Smooth muscle cell (in vitro differentiated cells): ENCODE measurements around the gene FANCM. TPM values are rescaled to one million over a fixed set of nuclear protein-coding genes. Genes with fewer than 3 reads are reported as not detected.

Experiments
- DNase-seq: peaks from one replicate; lab custom pipeline; 2025; ENCODE audit not compliant: unreplicated experiment; lab: John Stamatoyannopoulos, UW
- H2AFZ ChIP-seq: fragments of 200-600 bp; sonication (generic); 2 replicates; pipeline ENCODE4 v1.6.0; 2016; ENCODE audit warnings: antibody characterized with exemption, low read depth, mild to moderate bottlenecking
- H3F3A ChIP-seq: fragments of 200-600 bp; sonication (generic); 2 replicates; pipeline ENCODE4 v1.6.0; 2017; ENCODE audit warnings: antibody characterized with exemption, low read depth
- H3K27ac ChIP-seq: fragments of 200-600 bp; sonication (generic); 2 replicates; pipeline ENCODE4 v1.5.1; 2016; ENCODE audit warnings: low read depth, mild to moderate bottlenecking
- H3K27me3 ChIP-seq: fragments of 200-600 bp; sonication (generic); 2 replicates; pipeline ENCODE4 v1.6.1; 2016; ENCODE audit warnings: low read depth, mild to moderate bottlenecking
- H3K36me3 ChIP-seq: fragments of 200-600 bp; sonication (generic); 2 replicates; pipeline ENCODE4 v1.5.1; 2016; ENCODE audit warnings: low read depth
- H3K4me1 ChIP-seq: fragments of 200-600 bp; sonication (generic); 2 replicates; pipeline ENCODE4 v1.5.1; 2016; ENCODE audit warnings: low read depth
- H3K4me2 ChIP-seq: fragments of 200-600 bp; sonication (generic); 2 replicates; pipeline ENCODE4 v1.6.0; 2016; ENCODE audit warnings: mild to moderate bottlenecking
- H3K4me3 ChIP-seq: fragments of 200-600 bp; sonication (generic); 2 replicates; pipeline ENCODE4 v1.5.1; 2016; ENCODE audit warnings: mild to moderate bottlenecking
- H3K79me2 ChIP-seq: fragments of 200-600 bp; sonication (generic); 2 replicates; pipeline ENCODE4 v1.6.0; 2016; ENCODE audit warnings: low read depth, mild to moderate bottlenecking
- H3K9ac ChIP-seq: fragments of 200-600 bp; sonication (generic); 2 replicates; pipeline ENCODE4 v1.6.0; 2016; ENCODE audit warnings: low read depth
- H3K9me3 ChIP-seq: fragments of 200-600 bp; sonication (generic); replicated peaks from 2 replicates; pipeline ENCODE4 v1.5.1; 2016; ENCODE audit warnings: low read depth
- H4K20me1 ChIP-seq: fragments of 200-600 bp; sonication (generic); 2 replicates; pipeline ENCODE4 v1.6.0; 2016; ENCODE audit warnings: low read depth
- WGBS: methylation state at CpG from one replicate; pipeline ENCODE4 v1.1.7; 2016; ENCODE audit warnings: low lambda C conversion rate; 5-methylcytosine and 5-hydroxymethylcytosine counted together
- polyA plus RNA-seq: library from polyadenylated mRNA; unstranded; fragments of >200 nt; fragmentation: Nextera tagmentation; extraction: Ambion mirVana; gene quantifications from 2 replicates; pipeline ENCODE4 v1.2.1, GENCODE V29; 2016
- total RNA-seq: library from RNA; depleted of rRNA; stranded (reverse); fragments of >200 nt; gene quantifications from 2 replicates; pipeline ENCODE4 v1.2.3, GENCODE V29; 2014
- TF ChIP-seq, protein P1 (sequence below): fragments of 200-600 bp; sonication (generic); IDR thresholded peaks from 2 replicates; pipeline ENCODE4 v1.5.1; 2017; ENCODE audit warnings: borderline replicate concordance, mild to moderate bottlenecking, antibody characterized with exemption; ENCODE audit not compliant: insufficient read depth, poor library complexity, severe bottlenecking

Gene FANCM
- total and polyA plus RNA-seq, 2 experiments from 2014 or later = 1.7 to 5.5 TPM

DNA sequence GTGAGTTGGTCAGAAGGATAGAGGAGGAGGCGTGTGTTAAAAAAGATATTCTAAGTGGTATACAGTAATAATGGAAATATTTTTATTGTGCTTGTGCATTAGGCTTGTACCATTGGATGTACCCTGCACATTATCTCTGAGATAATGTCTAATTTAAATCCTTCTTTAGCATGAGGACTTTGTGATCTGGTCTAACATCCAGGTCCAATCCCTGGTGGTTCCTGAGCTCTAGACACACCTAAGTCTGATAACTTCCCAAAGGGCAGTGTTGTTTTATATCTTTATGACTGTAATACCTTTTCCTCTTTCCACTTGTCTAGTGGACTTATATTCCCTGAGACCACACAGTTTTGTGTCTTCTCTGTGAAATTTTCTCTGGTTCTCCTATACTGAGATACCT lies 31.2 kb upstream of the FANCM start:
- H2AFZ ChIP-seq = no peak overlapping the region
- H3K4me3 ChIP-seq = no peak overlapping the region
- peaks cover 21% of the 10 kb centered on the region for H3K79me2 ChIP-seq
- DNase-seq = no peak
- H3K9ac ChIP-seq = no peak overlapping the region
- peaks cover 7% of the 10 kb centered on the region for H3K4me1 ChIP-seq
- WGBS = 100% methylated on average over 1 of the region's 1 CpG
- TF ChIP-seq, protein P1, sequence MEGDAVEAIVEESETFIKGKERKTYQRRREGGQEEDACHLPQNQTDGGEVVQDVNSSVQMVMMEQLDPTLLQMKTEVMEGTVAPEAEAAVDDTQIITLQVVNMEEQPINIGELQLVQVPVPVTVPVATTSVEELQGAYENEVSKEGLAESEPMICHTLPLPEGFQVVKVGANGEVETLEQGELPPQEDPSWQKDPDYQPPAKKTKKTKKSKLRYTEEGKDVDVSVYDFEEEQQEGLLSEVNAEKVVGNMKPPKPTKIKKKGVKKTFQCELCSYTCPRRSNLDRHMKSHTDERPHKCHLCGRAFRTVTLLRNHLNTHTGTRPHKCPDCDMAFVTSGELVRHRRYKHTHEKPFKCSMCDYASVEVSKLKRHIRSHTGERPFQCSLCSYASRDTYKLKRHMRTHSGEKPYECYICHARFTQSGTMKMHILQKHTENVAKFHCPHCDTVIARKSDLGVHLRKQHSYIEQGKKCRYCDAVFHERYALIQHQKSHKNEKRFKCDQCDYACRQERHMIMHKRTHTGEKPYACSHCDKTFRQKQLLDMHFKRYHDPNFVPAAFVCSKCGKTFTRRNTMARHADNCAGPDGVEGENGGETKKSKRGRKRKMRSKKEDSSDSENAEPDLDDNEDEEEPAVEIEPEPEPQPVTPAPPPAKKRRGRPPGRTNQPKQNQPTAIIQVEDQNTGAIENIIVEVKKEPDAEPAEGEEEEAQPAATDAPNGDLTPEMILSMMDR = no peak
- H3K9me3 ChIP-seq = no peaks in the 10 kb centered on the region
- H3K27ac ChIP-seq = no peak overlapping the region
- no peak overlapping the region for H3K4me2 ChIP-seq
- H4K20me1 ChIP-seq = peaks cover 24% of the 10 kb centered on the region
- H3F3A ChIP-seq = peaks cover 2% of the 10 kb centered on the region
- no peaks in the 10 kb centered on the region for H3K27me3 ChIP-seq
- H3K36me3 ChIP-seq = peaks cover 30% of the 10 kb centered on the region

DNA sequence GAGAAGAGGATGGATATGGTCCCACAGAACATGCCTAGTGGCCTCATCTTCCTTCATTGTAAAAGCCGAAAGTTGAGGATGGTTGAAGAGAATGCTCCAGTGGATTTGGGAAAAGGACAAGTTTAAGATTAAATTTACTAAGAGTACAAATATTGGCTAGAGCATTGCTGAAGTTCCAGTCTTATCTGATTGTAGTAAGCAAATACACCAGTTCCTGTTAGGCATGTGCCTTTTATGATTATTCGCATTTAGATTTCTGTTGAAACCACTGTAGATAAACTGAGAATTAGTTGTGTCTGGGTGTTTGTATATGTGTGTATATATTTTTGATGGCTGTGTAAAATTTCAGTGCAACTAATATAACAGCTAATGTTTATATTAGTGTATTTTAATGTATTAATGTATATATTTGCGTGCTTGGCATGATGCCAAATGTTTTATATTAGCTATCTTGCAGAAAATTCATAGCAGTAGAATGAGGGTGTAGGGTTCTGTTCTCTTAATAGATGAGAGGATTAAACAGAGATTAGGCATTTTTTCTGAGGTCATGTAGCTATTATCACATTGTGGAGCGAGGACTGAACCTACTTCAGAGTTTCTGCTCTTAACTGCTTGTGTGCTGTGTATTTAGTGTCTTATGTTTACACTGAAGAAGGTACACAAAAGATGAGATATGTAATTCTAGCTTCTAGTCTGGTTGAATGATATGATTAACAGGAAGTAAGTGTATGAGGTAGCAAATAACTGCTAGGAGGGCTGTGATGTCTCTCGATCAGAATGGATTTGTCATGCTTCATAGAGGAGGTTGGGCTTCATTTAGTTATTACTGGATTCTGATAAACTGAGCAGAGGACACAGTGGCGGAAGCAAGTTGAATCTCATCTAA lies 22.6 kb upstream of the FANCM start:
- Histone ChIP-seq H3K27ac (no peak overlapping the region), H3K79me2 (peaks cover 9% of the 10 kb centered on the region), H3K9ac (no peak overlapping the region), H2AFZ (no peak overlapping the region), H4K20me1 (peaks cover 2% of the 10 kb centered on the region), H3K4me2 (no peak overlapping the region), H3K36me3 (peaks cover 22% of the 10 kb centered on the region), H3F3A (peaks cover 15% of the 10 kb centered on the region), H3K9me3 (no peaks in the 10 kb centered on the region), H3K4me3 (no peak overlapping the region), H3K27me3 (no peaks in the 10 kb centered on the region), H3K4me1 (no peaks in the 10 kb centered on the region)
- 91% methylated on average over 6 of the region's 6 CpGs for WGBS
- TF ChIP-seq, protein P1 = no peak
- no peak for DNase-seq

DNA sequence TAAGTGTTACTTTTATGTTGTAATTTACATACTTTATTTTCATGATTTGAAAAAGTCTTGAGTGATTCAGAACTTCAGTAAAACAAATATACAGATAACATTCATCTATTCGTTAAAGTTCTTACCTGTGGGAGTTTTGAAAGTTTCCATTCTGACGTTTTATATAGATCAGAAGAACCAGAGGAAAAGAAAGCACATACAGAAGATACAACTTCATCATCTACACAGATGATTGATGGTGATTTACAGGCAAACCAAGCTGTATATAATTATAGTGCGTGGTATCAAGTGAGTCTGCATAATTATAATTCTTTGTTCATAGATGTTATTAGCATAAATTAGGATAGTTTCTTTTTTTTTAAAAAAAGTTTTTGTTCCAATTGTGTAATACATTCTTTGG lies 21.4 kb upstream of the FANCM start:
- Histone ChIP-seq H2AFZ (no peak overlapping the region), H3F3A (peaks cover 15% of the 10 kb centered on the region), H3K4me3 (no peak overlapping the region), H3K79me2 (peaks cover 9% of the 10 kb centered on the region), H4K20me1 (peaks cover 2% of the 10 kb centered on the region), H3K9me3 (no peaks in the 10 kb centered on the region), H3K4me1 (no peaks in the 10 kb centered on the region), H3K4me2 (no peak overlapping the region), H3K27ac (peak overlapping the region; percentile 24), H3K9ac (no peak overlapping the region), H3K27me3 (no peaks in the 10 kb centered on the region), H3K36me3 (peaks cover 25% of the 10 kb centered on the region)
- DNase-seq = no peak
- WGBS = 93% methylated on average over 3 of the region's 3 CpGs
- TF ChIP-seq, protein P1 = no peak
